ENCODE data around the gene KCNB1.

The KCNB1 gene

DNA sequence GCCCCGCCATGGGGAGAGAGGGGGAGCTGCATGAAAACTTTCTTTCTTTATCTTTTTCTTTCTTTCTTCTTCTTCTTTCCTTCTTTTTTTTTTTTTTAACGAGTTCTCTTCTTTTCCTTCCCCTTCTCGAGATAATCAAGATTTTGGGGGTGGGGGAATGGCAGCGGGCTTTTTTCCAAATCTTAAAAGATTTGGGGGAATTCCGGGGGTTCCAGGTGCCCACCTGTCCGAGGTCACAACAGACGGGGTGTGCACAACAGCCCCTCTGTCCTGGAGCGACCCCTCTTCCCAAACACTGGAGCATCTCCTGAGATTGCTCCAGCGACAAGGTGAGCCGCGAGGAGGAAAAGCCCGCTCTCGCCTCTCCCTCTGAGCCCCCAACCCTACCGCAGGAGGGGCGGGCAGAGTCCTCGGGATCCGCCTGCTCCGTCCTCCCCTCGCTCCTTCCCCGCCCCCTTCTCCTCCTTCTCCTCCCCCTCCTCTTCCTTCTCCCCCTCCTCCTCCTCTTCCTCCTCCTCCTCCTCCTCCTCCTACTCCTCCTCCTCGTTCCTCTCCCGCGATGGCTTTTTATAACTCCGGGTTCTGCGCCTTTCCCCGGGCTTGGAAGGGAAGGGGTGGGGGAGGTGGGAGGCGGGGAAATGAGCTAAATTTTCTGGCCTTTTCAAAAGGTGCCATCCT is 689 bp upstream of the KCNB1 start:
- H3K4me3 ChIP-seq (replicated peaks; ENCODE audit: insufficient read depth, low read length) = no peak overlapping the region
- no peak for DNase-seq (ENCODE audit: low read depth in 1 of 2, low spot score in 1 of 2)
- TF ChIP-seq POLR2AphosphoS5 (IDR thresholded peaks at IDR 0.05; ENCODE audit: low read depth) (no peak), REST (IDR thresholded peaks at IDR 0.05; ENCODE audit: insufficient replicate concordance, low read depth) (no peak), SPI1 (IDR thresholded peaks at IDR 0.05; ENCODE audit: borderline replicate concordance, low read depth) (no peak), CTCF (IDR thresholded peaks at IDR 0.05; ENCODE audit: insufficient read depth, low read length) (no peak), GABPA (IDR thresholded peaks at IDR 0.05; ENCODE audit: low read depth) (no peak)
- no peak overlapping the region for H3K27ac ChIP-seq (replicated peaks)
- peaks cover 27% of the 10 kb centered on the region for H3K27me3 ChIP-seq (ENCODE audit: insufficient read depth, poor library complexity, severe bottlenecking)

- H3K4me3 ChIP-seq (replicated peaks; ENCODE audit: insufficient read depth, low read length) = no peak overlapping the region
- TF ChIP-seq CTCF (IDR thresholded peaks at IDR 0.05; ENCODE audit: insufficient read depth, low read length) (no peak), SPI1 (IDR thresholded peaks at IDR 0.05; ENCODE audit: borderline replicate concordance, low read depth) (no peak), REST (IDR thresholded peaks at IDR 0.05; ENCODE audit: insufficient replicate concordance, low read depth) (no peak), GABPA (IDR thresholded peaks at IDR 0.05; ENCODE audit: low read depth) (no peak), POLR2AphosphoS5 (IDR thresholded peaks at IDR 0.05; ENCODE audit: low read depth) (no peak)
- DNase-seq (ENCODE audit: low read depth in 1 of 2, low spot score in 1 of 2) = no peak
- peaks cover 25% of the 10 kb centered on the region for H3K27me3 ChIP-seq (ENCODE audit: insufficient read depth, poor library complexity, severe bottlenecking)
- H3K27ac ChIP-seq (replicated peaks) = no peak overlapping the region
Measured at GRCh38 chr20:49482173-49482572, 295 bp downstream of the KCNB1 start.

GRCh38 chr20:49481116-49481515 is 1.4 kb downstream of the KCNB1 start:
- Histone ChIP-seq H3K27ac (replicated peaks) (no peak overlapping the region), H3K27me3 (ENCODE audit: insufficient read depth, poor library complexity, severe bottlenecking) (peaks cover 24% of the 10 kb centered on the region), H3K4me3 (replicated peaks; ENCODE audit: insufficient read depth, low read length) (no peak overlapping the region)
- no peak for TF ChIP-seq GABPA (IDR thresholded peaks at IDR 0.05; ENCODE audit: low read depth)
- TF ChIP-seq REST (IDR thresholded peaks at IDR 0.05; ENCODE audit: insufficient replicate concordance, low read depth) = no peak
- no peak for TF ChIP-seq SPI1 (IDR thresholded peaks at IDR 0.05; ENCODE audit: borderline replicate concordance, low read depth)
- TF ChIP-seq POLR2AphosphoS5 (IDR thresholded peaks at IDR 0.05; ENCODE audit: low read depth) = no peak
- no peak for TF ChIP-seq CTCF (IDR thresholded peaks at IDR 0.05; ENCODE audit: insufficient read depth, low read length)
- no peak for DNase-seq (ENCODE audit: low read depth in 1 of 2, low spot score in 1 of 2)

All from HL-60 (cell line).